GM21723 (cell line): ENCODE results near the gene ACP1.
A peak's percentile ranks its signal among the peaks of the same experiment; 100 is the strongest.

ENCODE experiments used
- ATAC-seq: cut with Tn5 transposase; IDR thresholded peaks from one replicate; pipeline ENCODE4 v1.9.1; 2021; ENCODE audit warnings: mild to moderate bottlenecking, moderate library complexity; ENCODE audit not compliant: unreplicated experiment

Gene ACP1

DNA sequence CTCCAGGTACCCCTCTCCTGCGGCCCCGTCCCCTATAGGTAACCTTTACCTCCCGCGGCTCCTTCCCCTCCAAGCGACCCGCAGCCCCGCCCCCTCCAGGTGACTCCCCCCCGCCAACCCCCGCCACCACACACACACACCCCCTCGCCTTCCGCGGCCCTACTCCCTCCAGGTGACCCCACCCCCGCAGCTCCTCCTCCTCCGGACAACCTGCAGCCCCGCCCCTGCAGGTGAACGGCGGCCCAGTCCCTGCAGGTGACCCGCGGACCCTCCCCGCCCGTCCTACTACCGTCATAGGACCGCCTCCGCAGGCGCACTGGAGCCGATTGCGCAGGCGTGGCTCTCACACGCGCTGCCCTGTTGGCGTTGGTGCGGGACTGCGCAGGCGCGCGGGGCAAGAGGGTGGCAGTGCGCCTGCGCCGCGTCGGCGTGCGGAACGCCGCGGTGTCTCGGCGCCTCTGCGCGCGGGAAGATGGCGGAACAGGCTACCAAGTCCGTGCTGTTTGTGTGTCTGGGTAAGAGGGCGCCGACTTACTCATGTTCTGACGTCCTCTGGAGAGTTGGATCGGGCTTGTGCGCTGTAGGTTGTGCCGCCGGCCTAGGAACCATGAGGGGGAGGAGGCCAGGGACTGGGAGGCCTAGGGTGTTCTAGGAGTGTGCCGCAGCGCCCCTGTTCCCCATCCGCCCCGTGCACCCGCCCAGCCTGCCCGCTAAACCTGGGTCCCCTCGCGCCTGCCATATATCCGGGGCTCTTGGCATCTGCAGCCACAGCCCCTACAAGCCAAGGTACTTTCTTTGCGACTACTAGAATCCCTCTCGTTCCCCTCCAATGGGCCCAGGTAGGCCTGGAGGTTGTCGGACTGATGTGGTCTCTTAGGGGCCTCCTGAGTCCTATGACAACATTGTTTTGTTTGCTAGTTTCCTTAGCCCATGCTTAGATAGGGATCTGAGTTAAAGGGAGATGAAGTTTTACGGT is at the start of gene ACP1:
ACP1 (plus strand) TSS at position 455 of the 976 bp plus-strand sequence; CDS start at position 473, 18 bp downstream.
- ATAC-seq: peak; percentile 86

- ATAC-seq: no peak
These were observed 48.7 kb upstream of the ACP1 start for GRCh38 chr2:216068-216467.

DNA sequence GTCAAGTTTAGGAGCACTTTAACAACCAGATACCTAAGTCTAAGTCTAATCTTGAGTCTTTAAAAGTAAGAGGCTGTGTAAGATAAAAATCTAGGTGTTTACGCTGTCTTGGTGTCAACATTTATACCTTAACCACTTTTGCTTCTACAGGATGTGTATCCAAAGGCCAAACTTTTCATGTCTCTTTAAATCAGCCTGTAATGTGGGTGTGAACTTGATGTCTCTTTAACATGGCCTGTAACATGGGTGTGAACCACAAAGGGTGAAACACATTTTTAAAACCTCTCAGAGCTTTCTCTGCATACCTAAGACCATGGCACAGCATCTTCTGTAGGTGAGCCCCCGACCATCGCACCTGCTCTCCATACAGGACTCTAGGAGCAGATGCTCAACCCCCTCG is 41.3 kb upstream of the ACP1 start:
- no peak for ATAC-seq

DNA sequence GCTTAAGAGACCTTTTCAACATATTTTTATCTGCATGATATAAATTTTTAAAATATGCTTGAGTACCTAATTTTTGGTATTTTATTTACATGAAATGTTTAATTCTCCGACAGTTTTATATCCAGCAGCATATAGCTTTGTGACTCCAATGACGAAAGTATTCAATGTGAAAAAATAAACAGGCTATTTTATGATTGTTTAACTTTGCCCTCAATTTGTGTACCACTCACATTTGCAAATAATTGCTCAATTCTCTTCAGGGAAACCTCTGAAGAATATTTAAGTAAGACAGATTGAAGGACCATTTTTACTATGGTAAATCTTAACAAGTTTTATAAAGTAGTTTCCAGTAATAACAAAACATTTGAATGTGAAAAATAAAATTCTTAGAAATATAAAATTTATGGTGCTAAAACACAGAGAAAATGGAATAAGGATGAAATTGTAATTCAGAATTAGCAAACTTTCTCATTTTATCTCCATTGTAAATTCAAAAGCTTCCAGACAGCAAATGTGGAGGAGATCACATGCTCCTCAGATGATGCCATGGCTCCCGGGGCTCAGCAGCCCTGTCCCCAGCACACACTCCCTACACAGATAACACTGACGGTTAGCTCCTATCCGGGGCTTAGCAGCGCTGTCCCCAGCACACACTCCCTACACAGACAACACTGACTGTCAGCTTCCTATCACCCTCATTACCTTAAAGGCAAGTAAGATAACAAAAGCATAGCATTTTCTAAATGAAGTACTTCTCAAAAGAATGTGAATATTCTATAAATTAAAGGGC is 40.6 kb upstream of the ACP1 start:
- ATAC-seq: no peak

DNA sequence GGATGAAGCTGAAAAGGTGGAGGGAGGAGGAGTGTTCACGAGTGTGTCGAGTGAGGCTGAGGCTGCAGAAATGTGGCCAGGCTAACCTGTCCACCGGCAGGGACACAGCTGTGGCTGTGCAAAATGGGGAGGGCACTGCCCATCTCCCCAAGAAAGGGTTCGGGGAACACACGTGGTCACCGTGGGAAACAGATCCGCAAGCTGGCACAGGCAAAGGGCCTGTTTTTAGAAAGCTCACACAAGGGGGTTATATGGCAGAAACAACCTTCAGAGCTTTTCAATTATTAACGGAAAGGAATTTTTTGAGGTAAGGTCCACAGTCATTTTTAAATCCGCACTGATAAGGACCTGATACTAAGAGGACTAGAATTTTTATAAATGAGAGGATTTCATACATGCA is 36.6 kb upstream of the ACP1 start:
- no peak for ATAC-seq

- ATAC-seq: no peak
These were observed 36.0 kb upstream of the ACP1 start for GRCh38 chr2:228518-229278.

GRCh38 chr2:231521-232185 is 33.1 kb upstream of the ACP1 start:
- ATAC-seq: no peak

GRCh38 chr2:233030-233429 is 31.7 kb upstream of the ACP1 start:
- no peak for ATAC-seq

DNA sequence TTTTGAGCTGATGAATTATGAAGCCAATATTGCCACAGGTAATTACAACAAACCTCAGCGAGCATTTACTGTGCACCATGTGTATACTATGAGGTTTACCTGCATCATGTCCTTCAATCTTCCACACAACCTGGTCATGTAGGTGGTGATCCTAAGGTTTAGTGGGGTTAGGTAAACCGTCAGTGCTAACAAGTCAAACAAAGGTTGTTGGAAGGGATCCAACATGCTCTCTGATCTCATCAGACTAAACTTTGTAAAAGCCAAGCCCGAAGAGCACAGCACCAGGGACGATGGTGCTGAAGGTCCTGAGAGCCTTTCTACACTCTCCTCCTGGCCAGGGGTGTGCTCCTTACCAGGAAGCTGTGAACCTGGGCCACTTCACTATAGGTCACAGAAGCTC is 30.3 kb upstream of the ACP1 start:
- ATAC-seq: no peak

GRCh38 chr2:236993-237539 is 27.7 kb upstream of the ACP1 start:
- no peak for ATAC-seq

DNA sequence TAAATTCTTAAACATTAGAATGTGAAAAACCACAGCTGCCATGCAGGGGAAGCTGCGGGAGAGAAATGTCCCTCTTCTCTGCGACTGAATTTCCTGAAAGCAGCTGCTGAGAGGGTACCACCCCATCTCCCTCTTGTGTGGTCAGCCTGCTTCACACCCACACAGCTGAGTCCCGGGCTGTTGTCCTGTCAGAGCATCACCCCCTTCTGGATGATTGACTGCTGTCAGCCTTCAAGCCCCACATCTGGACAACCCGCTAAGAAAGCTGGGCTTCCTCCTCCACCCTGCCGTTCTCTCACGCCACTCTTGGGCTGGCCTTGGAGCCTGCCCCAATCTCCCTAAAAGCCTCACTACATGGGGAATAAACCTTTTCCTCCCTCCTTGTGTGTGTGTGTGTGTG is 26.9 kb upstream of the ACP1 start:
- no peak for ATAC-seq

DNA sequence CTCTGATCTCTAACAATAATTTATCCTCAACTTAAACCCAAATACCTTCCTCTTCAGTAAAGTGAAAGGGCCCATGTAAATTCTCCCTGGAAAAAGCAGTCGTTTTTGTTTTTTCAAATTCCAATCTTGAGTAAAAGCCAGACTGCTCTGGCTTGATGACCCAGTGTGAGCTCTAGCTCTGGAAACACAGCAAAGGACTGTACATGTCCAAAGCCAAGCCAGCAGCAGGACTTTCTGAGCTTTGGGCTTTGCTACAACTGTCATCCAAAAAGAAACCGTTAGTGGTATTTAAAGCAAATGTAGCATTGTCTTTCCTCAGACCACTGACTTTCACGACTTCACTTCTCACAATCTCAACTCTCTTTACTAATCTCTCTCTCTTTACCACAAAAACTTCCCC is 26.3 kb upstream of the ACP1 start:
- no peak for ATAC-seq

DNA sequence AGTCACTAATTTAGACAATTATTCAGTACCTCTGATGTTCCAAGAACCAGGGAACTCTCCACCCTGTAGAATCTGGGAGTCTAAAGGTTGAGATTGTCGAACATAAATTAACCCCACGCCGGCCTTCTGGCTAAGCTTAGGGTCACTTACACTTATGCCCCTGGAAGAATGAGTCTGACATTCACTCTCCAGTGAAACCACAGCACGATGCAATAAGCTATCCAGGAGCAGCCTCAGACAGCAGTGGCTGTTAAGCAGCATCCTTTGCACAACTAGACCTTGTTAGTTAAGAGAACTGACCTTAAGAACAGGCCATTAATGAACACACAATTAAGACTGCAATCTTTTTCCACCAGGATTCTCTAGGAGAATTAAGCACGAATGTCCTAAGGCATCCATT is 25.9 kb upstream of the ACP1 start:
- no peak for ATAC-seq

DNA sequence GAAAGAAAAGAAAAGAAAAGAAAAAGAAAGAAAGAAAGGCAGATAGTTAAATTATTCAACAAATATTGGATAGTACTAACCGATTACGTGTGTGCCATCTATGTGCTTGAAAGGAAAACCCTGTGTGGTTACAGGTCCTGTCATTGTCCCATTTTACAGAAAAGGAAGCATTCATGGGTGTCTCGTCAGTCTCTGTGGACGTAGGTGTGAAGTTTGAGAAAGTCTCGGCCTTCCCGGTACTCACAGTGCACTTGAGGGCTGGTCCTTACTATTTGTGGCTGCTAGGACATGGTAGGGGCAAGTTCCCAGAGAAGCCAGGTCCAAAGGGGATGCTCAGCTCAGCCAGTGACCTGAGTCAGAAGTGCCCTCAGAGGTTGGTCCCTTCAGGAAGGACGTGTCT is 20.2 kb upstream of the ACP1 start:
- no peak for ATAC-seq

- ATAC-seq: peak; percentile 68
These were observed 18.1 kb upstream of the ACP1 start for GRCh38 chr2:246489-247144.

DNA sequence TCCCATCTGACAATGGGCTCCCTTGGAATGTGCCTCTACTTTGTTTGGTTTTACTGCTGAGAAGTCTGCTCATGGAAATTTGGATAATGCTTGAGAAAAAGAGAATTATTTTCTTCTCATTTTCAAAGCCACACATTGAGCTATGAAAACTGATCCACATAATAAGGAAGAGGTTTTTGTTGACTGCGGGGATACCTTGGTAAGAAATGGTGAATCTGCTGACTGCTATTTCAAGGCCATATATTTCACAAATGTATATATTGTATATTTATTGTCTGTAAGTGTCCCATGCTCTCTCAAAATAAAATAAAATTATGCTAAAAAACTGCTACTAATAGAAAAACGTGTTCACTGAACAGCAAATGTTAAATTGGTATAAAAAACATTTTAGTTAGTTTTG is 16.0 kb upstream of the ACP1 start:
- no peak for ATAC-seq

GRCh38 chr2:249538-250042 is 15.2 kb upstream of the ACP1 start:
- ATAC-seq: no peak

DNA sequence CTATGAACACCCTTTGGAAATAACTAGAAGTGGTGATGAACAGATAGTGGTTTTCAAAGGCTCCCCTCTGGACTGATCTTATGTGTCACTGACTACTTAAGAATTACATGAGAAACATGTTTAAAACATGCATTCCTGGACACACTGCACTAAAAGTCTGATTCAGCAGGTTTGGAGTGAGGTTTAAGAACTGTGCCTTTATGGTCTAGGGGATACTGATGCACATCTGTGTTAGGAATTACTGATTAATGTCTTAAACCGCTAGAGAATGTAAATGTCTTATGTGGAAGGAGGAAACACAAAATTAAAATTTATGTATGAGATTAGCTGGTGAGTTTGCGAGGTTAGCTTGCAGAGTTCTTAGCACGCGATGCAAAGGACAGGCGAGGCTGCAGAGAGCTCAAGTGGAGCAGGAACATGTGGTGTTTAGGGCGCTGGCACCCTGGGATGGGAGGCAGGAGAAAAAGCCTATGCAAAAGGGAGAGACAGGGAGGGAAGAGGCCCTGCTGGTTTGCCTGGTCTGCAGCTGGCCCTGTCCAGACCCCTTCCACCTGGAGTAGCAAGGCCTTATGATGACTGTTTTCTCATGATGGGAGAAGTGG is 12.6 kb upstream of the ACP1 start:
- no peak for ATAC-seq

- no peak for ATAC-seq
These were observed 11.5 kb upstream of the ACP1 start for GRCh38 chr2:253202-253638.
